HFFc6 (cell line): ENCODE results near the gene AKIRIN1. TPM values are rescaled to one million over a fixed set of nuclear protein-coding genes. Genes with fewer than 3 reads are reported as not detected.
A peak's percentile ranks its signal among the peaks of the same experiment; 100 is the strongest.

Experiments
- DNase-seq: peaks from one replicate; pipeline ENCODE4 v3.0.0-alpha.2; 2018
- H3K27ac Mint-ChIP-seq: 2 replicates; pipeline ENCODE4 v1.8.0; 2020; ENCODE audit warnings: mild to moderate bottlenecking, mixed read lengths
- H3K27me3 Mint-ChIP-seq: 2 replicates; pipeline ENCODE4 v1.8.0; 2021; ENCODE audit warnings: mild to moderate bottlenecking, moderate library complexity, mixed read lengths; ENCODE audit not compliant: insufficient read depth
- H3K36me3 Mint-ChIP-seq: 2 replicates; pipeline ENCODE4 v1.8.0; 2021; ENCODE audit warnings: low read depth, mixed read lengths
- H3K4me1 Mint-ChIP-seq: 2 replicates; pipeline ENCODE4 v1.8.0; 2020; ENCODE audit warnings: low read depth, mixed read lengths
- H3K4me3 Mint-ChIP-seq: 2 replicates; pipeline ENCODE4 v1.8.0; 2020; ENCODE audit warnings: mild to moderate bottlenecking, moderate library complexity, mixed read lengths
- H3K9me3 Mint-ChIP-seq: 2 replicates; pipeline ENCODE4 v1.8.0; 2020; ENCODE audit warnings: mild to moderate bottlenecking, mixed read lengths
- total RNA-seq, 6 experiments: library from RNA; stranded (reverse); fragmentation: NEBNext Ultra II Directional; extraction: Animal tissue kit (Norgen Biotek cat#: 25700); gene quantifications; 2 replicates in 1 of 6; 3 replicates in 5 of 6; pipeline ENCODE4 v1.2.3, GENCODE V29; 2021
- TF ChIP-seq, protein P1 (sequence below): fragments of 200-600 bp; sonication (generic); IDR thresholded peaks from 2 replicates; pipeline ENCODE4 v1.5.0; 2021; ENCODE audit warnings: antibody characterized with exemption, mild to moderate bottlenecking

Gene AKIRIN1
- total RNA-seq, 6 experiments from 2014 or later = 63.3 to 78.7 (median 71.2) TPM

DNA sequence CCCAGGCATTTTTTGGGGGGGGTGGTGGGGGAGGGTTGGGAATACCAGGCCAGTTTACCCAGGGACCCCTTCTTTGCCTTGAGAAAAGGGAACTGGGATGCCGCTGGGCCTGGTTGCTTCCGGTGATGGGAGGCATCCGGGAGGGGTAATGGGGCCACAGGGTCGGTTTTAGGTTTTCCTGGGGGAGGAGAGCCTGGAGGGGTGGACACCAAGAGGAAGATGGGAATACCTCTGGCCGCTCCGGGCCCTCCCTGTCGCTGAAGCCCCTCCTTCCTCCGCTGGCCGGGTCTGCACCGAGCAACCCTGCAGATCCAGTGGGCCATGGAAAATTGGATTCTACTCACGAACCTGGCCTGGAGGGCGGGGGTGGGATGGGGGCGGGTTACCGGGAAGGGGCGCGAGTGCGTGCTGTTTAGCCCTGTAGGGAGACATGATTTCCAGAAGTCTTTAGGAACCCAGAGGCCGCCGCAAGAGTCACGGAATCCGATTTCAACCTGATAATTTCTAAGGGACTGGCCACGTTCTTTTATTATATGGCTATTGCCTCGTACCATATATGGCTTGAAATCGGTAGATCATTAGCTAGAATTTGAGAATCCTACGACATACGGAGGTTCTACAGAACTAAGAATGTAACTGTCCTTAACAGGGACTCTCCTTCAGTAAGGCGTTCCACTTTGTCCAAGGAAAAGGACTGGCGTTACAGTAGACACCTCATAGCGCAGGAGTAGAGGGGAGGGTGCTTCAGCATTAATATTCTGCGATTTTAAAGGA lies 749 bp downstream of the AKIRIN1 start:
- peaks cover 45% of the 10 kb centered on the region for H3K4me1 Mint-ChIP-seq
- TF ChIP-seq, protein P1, sequence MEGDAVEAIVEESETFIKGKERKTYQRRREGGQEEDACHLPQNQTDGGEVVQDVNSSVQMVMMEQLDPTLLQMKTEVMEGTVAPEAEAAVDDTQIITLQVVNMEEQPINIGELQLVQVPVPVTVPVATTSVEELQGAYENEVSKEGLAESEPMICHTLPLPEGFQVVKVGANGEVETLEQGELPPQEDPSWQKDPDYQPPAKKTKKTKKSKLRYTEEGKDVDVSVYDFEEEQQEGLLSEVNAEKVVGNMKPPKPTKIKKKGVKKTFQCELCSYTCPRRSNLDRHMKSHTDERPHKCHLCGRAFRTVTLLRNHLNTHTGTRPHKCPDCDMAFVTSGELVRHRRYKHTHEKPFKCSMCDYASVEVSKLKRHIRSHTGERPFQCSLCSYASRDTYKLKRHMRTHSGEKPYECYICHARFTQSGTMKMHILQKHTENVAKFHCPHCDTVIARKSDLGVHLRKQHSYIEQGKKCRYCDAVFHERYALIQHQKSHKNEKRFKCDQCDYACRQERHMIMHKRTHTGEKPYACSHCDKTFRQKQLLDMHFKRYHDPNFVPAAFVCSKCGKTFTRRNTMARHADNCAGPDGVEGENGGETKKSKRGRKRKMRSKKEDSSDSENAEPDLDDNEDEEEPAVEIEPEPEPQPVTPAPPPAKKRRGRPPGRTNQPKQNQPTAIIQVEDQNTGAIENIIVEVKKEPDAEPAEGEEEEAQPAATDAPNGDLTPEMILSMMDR = no peak

DNA sequence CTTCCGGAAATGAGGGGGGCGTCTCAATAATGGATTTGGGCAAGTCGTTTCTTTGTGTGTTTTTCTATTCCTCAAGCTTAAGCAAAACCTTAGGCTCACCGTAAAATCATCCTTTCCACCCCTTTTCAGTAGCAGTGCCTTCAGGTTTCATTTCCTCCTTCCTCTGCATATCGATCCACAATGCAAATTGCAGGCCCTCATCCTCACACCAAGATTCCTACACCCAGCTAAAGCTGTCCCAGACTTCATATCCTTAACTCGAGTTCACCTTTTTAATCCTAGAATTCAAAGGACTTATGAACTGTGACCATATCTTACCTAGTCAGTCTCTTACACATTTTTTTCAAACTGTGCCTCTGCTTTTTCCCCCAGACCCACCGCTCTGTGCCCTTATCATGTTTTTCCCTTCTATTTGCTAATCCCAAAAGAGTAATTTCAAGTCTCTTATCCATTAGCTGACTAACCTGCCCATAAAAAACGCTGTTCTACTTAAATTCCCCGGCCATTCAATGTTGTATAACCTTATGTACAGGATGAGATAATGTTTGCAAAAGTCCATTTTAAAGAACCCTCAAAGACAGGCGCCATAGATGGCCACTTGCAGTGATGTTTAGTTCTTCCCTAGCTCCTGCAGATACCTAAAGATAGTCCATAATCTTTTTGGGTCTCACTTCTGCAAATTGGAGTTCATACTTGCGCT lies 1.5 kb downstream of the AKIRIN1 start:
- TF ChIP-seq, protein P1 = no peak
- H3K36me3 Mint-ChIP-seq = peaks cover 26% of the 10 kb centered on the region
- H3K4me1 Mint-ChIP-seq = peaks cover 49% of the 10 kb centered on the region
- no peak for DNase-seq
- peak overlapping the region; percentile 91 for H3K4me3 Mint-ChIP-seq
- no peaks in the 10 kb centered on the region for H3K9me3 Mint-ChIP-seq
- H3K27ac Mint-ChIP-seq = peak overlapping the region; percentile 47
- no peaks in the 10 kb centered on the region; the same call in 1 of the 2 replicates for H3K27me3 Mint-ChIP-seq

More for the DNA sequence above, 749 bp downstream of the AKIRIN1 start:
- no peaks in the 10 kb centered on the region; the same call in 1 of the 2 replicates for H3K27me3 Mint-ChIP-seq
- H3K36me3 Mint-ChIP-seq = peaks cover 26% of the 10 kb centered on the region
- H3K4me3 Mint-ChIP-seq = peak overlapping the region; percentile 91
- DNase-seq = peak; percentile 21
- H3K9me3 Mint-ChIP-seq = no peaks in the 10 kb centered on the region
- H3K27ac Mint-ChIP-seq = peak overlapping the region; percentile 47

DNA sequence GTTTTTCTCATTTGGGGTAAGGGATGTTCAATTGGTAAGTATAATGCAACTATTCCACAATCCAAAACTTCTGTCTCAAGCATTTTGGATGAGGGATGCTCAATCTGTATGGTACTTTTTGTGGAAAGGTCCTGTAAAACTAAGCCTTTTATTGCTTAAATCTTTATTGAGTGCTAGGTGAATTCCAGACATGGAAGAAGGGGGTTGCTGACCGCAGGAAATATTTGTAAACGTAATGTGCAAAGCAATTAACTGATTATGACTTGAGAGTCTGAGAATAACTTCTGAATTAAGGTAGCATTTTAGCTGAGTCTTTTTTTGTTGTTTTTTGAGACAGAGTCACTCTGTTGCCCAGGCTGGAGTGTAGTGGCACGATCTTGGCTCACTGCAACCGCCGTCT lies 3.1 kb downstream of the AKIRIN1 start:
- no peak for DNase-seq
- peaks cover 37% of the 10 kb centered on the region for H3K36me3 Mint-ChIP-seq
- H3K9me3 Mint-ChIP-seq = no peaks in the 10 kb centered on the region
- no peak overlapping the region; the same call in 1 of the 2 replicates for H3K27ac Mint-ChIP-seq
- H3K4me1 Mint-ChIP-seq = peaks cover 51% of the 10 kb centered on the region
- peak overlapping the region; percentile 53 for H3K4me3 Mint-ChIP-seq
- TF ChIP-seq, protein P1 = no peak
- no peaks in the 10 kb centered on the region; the same call in 1 of the 2 replicates for H3K27me3 Mint-ChIP-seq

DNA sequence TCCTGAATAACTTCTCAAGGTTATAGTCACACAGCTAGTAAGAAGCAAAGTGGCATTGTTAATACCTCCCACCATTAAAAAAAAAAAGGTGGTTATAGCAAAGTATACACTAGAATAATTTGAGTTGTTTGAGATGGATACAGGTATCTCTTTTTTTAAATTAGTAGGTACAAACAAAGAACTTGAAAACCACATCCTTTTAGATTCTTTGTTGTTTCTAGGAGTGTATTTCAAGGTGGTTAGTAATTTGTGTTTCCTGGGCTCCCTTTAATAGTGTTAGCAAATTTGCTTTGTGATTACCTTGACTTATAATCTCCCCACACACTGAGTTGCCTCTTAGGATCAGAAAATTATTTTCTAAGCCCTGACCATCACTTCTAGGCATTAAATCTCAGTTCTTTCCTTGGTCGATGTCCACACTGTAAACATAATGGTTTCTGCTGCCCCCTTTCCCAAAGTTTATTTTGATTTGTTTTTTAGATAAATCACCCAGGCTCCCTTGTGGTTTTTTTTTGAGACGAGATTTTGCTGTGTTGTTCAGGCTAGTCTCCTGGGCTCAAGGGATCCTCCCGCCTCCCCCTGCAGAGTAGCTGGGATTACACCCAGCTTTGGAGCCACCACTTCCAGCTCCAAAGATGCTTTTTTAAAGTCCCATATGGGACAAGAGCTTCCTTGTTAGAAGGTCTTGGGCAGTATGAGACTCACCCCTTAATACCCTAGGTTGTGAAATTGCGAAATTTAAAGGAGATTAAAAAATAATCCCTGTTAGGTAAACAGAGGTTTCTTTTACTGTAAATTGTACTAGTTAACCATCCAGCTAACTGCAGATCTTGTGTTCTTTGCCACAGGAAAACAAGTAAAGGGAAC lies 6.2 kb downstream of the AKIRIN1 start:
- H3K27ac Mint-ChIP-seq = peak overlapping the region; percentile 1; the same call in 1 of the 2 replicates
- no peak for DNase-seq
- H3K4me1 Mint-ChIP-seq = peaks cover 44% of the 10 kb centered on the region
- no peaks in the 10 kb centered on the region; the same call in 1 of the 2 replicates for H3K27me3 Mint-ChIP-seq
- TF ChIP-seq, protein P1 = no peak
- no peaks in the 10 kb centered on the region for H3K9me3 Mint-ChIP-seq
- H3K36me3 Mint-ChIP-seq = peaks cover 47% of the 10 kb centered on the region
- H3K4me3 Mint-ChIP-seq = no peak overlapping the region; the same call in 1 of the 2 replicates

DNA sequence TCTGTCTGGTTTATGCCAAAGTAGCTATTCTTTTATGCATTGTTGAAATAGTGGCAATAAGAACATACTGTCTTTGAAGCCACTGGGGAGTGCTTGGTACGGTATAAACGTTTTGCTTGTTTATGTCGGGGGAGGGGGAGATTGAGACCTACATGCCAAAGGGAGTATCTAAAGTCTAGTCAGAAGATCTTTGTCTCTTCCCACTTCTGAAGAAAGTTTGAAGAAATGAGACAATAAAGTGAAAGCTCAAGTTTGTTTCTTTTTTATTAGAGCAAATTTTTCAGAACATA lies 6.8 kb downstream of the AKIRIN1 start:
- peaks cover 43% of the 10 kb centered on the region for H3K4me1 Mint-ChIP-seq
- no peaks in the 10 kb centered on the region; the same call in 1 of the 2 replicates for H3K27me3 Mint-ChIP-seq
- H3K4me3 Mint-ChIP-seq = no peak overlapping the region
- H3K36me3 Mint-ChIP-seq = peaks cover 44% of the 10 kb centered on the region
- DNase-seq = no peak
- peak overlapping the region; percentile 1 for H3K27ac Mint-ChIP-seq
- TF ChIP-seq, protein P1 = no peak
- no peaks in the 10 kb centered on the region for H3K9me3 Mint-ChIP-seq
